Measurements from ENCODE around the gene OSBPL8.
A peak's percentile ranks its signal among the peaks of the same experiment; 100 is the strongest.

The OSBPL8 gene

DNA sequence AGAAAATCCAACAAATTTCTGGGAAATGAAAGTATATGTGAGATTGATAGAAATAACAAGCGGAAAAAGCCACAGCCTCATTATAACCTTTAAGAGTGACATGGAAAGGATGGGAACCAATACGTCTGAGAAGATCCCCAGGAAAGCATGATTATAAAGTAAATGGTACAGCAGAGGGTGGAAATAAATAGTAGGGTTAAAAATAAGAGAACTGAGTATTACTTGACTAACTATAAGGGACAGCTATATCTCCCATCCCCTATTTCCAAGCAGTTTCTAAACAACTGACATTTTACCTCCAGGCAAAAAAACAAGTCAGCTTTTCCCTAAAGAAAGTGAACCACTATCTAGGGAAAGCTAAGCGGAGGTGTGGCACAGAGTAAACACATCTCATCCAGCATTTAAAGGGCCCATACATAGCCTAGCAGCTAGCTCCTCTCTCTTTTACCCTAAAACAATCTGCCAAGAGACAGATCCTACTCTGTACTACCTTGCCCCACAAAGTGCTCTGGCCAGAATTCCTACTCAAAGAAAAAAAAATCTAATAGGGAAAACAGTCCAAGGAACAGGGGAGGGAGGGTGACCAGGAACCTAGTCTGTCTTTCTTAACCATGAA lies 11.2 kb downstream of the OSBPL8 start:
- Mint-ChIP-seq H3K36me3 (peaks cover 9 to 25% of the 10 kb centered on the region in 2 donors), H3K4me1 (peaks cover 43 to 77% of the 10 kb centered on the region in 2 donors), H3K4me3 (no peak overlapping the region), H3K27me3 (no peaks in the 10 kb centered on the region), H3K27ac (no peak overlapping the region), H3K9me3 (peaks cover 2 to 3% of the 10 kb centered on the region in 2 donors)
- DNase-seq (no peak), ATAC-seq (replicated peaks) (no peak)

- H3K9me3 Mint-ChIP-seq: peaks cover 2 to 3% of the 10 kb centered on the region in 2 donors
- DNase-seq (no peak), ATAC-seq (replicated peaks) (no peak)
- peaks cover 42 to 77% of the 10 kb centered on the region in 2 donors for H3K4me1 Mint-ChIP-seq
- H3K27ac Mint-ChIP-seq: no peak overlapping the region
- peaks cover 13 to 28% of the 10 kb centered on the region in 2 donors for H3K36me3 Mint-ChIP-seq
- no peak overlapping the region for H3K4me3 Mint-ChIP-seq
- H3K27me3 Mint-ChIP-seq: no peaks in the 10 kb centered on the region
Measured at GRCh38 chr12:76547526-76547925, 12.0 kb downstream of the OSBPL8 start.

GRCh38 chr12:76546889-76547288 lies 12.7 kb downstream of the OSBPL8 start:
- Mint-ChIP-seq H3K27me3 (no peaks in the 10 kb centered on the region), H3K4me1 (peaks cover 42 to 76% of the 10 kb centered on the region in 2 donors), H3K27ac (no peak overlapping the region), H3K9me3 (peaks cover 2 to 7% of the 10 kb centered on the region in 2 donors), H3K36me3 (peaks cover 15 to 34% of the 10 kb centered on the region in 2 donors), H3K4me3 (no peak overlapping the region)
- DNase-seq: no peak
- no peak for ATAC-seq (replicated peaks)

GRCh38 chr12:76545486-76545885 lies 14.1 kb downstream of the OSBPL8 start:
- H3K4me1 Mint-ChIP-seq: peaks cover 37 to 61% of the 10 kb centered on the region in 2 donors
- ATAC-seq (replicated peaks): no peak

DNA sequence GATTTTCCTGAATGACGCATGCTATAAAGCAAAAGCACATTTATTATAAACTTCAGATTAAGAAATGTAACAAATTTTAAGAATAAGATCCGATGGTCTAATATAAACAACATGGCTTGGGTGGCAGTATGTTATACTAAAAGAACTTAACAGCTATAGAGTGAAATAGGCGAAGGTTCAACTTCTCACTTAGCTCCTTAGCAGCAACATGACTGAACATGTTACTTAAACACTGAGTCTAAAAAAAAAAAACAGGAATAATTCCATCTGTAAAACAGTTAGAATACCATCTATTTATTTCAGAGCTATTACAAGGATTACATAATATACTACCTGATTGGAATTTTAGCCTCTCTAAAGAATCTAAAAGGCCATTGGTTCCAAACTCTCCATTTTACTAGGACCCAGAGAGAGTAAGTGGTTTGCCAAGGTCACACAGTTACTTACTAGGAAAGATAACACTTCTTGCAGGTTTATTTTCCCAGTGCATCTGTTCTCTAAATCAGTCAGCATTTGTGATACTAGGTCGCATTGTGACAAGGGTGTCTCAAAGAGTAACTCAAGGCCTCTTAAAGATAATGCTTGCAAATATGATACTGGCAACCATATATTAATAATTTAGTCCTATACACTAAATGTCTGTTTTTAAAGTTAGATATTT lies 14.8 kb downstream of the OSBPL8 start:
- Mint-ChIP-seq H3K9me3 (peaks cover 1 to 7% of the 10 kb centered on the region in 2 donors), H3K36me3 (peaks cover 14 to 27% of the 10 kb centered on the region in 2 donors)

More at GRCh38 chr12:76545486-76545885, 14.1 kb downstream of the OSBPL8 start:
- Mint-ChIP-seq H3K27me3 (no peaks in the 10 kb centered on the region), H3K4me3 (no peak overlapping the region), H3K27ac (no peak overlapping the region), H3K9me3 (peaks cover 2 to 7% of the 10 kb centered on the region in 2 donors), H3K36me3 (peaks cover 15 to 34% of the 10 kb centered on the region in 2 donors)
- DNase-seq: no peak

DNA sequence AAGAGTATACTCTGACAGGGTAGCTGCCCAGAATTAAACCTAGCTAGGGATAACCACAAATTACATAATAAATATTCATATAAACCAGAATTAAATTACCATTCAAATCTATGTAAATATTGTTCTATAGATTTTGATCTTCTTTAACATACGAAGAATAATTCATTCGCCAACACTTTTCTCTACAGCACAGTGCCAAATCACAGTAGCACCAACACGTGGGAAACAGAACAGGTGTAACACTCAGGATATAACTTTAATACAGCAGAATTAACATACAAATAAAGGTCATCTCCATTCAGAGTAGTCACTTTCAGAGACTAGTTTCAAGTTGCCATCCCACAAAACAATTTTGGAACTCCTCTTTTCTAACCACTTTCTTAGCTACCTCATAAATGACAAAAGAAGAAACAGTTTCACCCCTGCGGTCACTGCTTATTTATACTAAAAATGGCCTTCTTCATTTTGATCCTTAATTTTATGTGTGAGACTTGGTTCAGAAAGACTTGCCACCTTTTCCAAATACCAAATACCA lies 15.7 kb downstream of the OSBPL8 start:
- Mint-ChIP-seq H3K27me3 (no peaks in the 10 kb centered on the region), H3K4me1 (peaks cover 32 to 54% of the 10 kb centered on the region in 2 donors), H3K27ac (no peak overlapping the region), H3K4me3 (no peak overlapping the region), H3K36me3 (peaks cover 9 to 22% of the 10 kb centered on the region in 2 donors), H3K9me3 (peaks cover 0 to 7% of the 10 kb centered on the region in 2 donors)
- DNase-seq: no peak
- no peak for ATAC-seq (replicated peaks)

More for the DNA sequence above, 14.8 kb downstream of the OSBPL8 start:
- Mint-ChIP-seq H3K4me1 (peaks cover 35 to 60% of the 10 kb centered on the region in 2 donors), H3K4me3 (no peak overlapping the region), H3K27ac (no peak overlapping the region), H3K27me3 (no peaks in the 10 kb centered on the region)
- ATAC-seq (replicated peaks): no peak
- DNase-seq: no peak

GRCh38 chr12:76542908-76543307 lies 16.7 kb downstream of the OSBPL8 start:
- no peak overlapping the region for H3K27ac Mint-ChIP-seq
- H3K36me3 Mint-ChIP-seq: peaks cover 10 to 16% of the 10 kb centered on the region in 2 donors
- no peaks in the 10 kb centered on the region for H3K27me3 Mint-ChIP-seq
- ATAC-seq (replicated peaks) (no peak), DNase-seq (no peak)
- H3K4me1 Mint-ChIP-seq: peaks cover 23 to 45% of the 10 kb centered on the region in 2 donors
- peaks cover 0 to 7% of the 10 kb centered on the region in 2 donors for H3K9me3 Mint-ChIP-seq
- no peak overlapping the region for H3K4me3 Mint-ChIP-seq

GRCh38 chr12:76539727-76540126 lies 19.8 kb downstream of the OSBPL8 start:
- no peaks in the 10 kb centered on the region for H3K27me3 Mint-ChIP-seq
- ATAC-seq (replicated peaks) (no peak), DNase-seq (no peak)
- H3K9me3 Mint-ChIP-seq: peaks cover 2 to 4% of the 10 kb centered on the region in 2 donors
- H3K4me3 Mint-ChIP-seq: no peak overlapping the region
- no peak overlapping the region for H3K27ac Mint-ChIP-seq
- peaks cover 17 to 35% of the 10 kb centered on the region in 2 donors for H3K4me1 Mint-ChIP-seq
- peaks cover 20 to 21% of the 10 kb centered on the region in 2 donors for H3K36me3 Mint-ChIP-seq

- no peak for ATAC-seq (replicated peaks)
- Mint-ChIP-seq H3K4me1 (peaks cover 21 to 35% of the 10 kb centered on the region in 2 donors), H3K36me3 (peaks cover 22 to 30% of the 10 kb centered on the region in 2 donors), H3K27me3 (no peaks in the 10 kb centered on the region), H3K9me3 (peaks cover 2 to 4% of the 10 kb centered on the region in 2 donors), H3K4me3 (no peak overlapping the region), H3K27ac (no peak overlapping the region)
- DNase-seq: no peak
Measured at GRCh38 chr12:76537923-76538322, 21.6 kb downstream of the OSBPL8 start.

- H3K4me3 Mint-ChIP-seq: no peak overlapping the region
- peaks cover 21 to 27% of the 10 kb centered on the region in 2 donors for H3K36me3 Mint-ChIP-seq
- H3K27me3 Mint-ChIP-seq: no peaks in the 10 kb centered on the region
- H3K4me1 Mint-ChIP-seq: peaks cover 13 to 26% of the 10 kb centered on the region in 2 donors
- peaks cover 0 to 2% of the 10 kb centered on the region in 2 donors for H3K9me3 Mint-ChIP-seq
- H3K27ac Mint-ChIP-seq: no peak overlapping the region
- no peak for DNase-seq
- ATAC-seq (replicated peaks): no peak
Measured at GRCh38 chr12:76536546-76536945, 23.0 kb downstream of the OSBPL8 start.

GRCh38 chr12:76535170-76535569 lies 24.4 kb downstream of the OSBPL8 start:
- Mint-ChIP-seq H3K4me1 (peaks cover 19 to 38% of the 10 kb centered on the region in 2 donors), H3K27ac (no peak overlapping the region), H3K4me3 (no peak overlapping the region), H3K27me3 (no peaks in the 10 kb centered on the region), H3K36me3 (peaks cover 32 to 40% of the 10 kb centered on the region in 2 donors), H3K9me3 (peaks cover 8 to 11% of the 10 kb centered on the region in 2 donors)
- no peak for ATAC-seq (replicated peaks)
- no peak for DNase-seq

GRCh38 chr12:76533331-76533730 lies 26.2 kb downstream of the OSBPL8 start:
- Mint-ChIP-seq H3K27ac (no peak overlapping the region), H3K36me3 (peaks cover 30 to 48% of the 10 kb centered on the region in 2 donors), H3K9me3 (peaks cover 8 to 11% of the 10 kb centered on the region in 2 donors), H3K4me3 (no peak overlapping the region), H3K27me3 (no peaks in the 10 kb centered on the region), H3K4me1 (peaks cover 22 to 48% of the 10 kb centered on the region in 2 donors)
- no peak for DNase-seq
- ATAC-seq (replicated peaks): no peak

DNA sequence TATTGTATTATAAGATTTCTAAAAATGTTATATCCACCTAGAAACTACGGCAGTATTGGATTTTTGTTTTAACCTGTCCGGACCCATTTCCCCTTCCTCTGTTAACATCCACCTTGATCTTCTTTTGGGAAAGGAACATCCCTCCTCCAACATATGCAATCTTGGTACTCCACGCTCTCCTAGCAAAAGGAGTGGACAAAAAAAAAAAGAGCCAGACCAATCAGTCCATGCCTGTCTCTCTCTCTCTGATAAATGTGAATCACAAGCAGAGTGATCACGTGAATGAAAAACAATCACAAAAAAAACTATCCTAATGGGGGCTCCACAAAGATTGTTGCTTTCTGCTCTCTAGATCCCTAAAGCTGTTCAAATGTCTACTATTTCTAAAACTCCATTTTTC lies 27.1 kb downstream of the OSBPL8 start:
- DNase-seq (no peak), ATAC-seq (replicated peaks) (no peak)
- Mint-ChIP-seq H3K9me3 (peaks cover 8 to 11% of the 10 kb centered on the region in 2 donors), H3K4me1 (peaks cover 22 to 48% of the 10 kb centered on the region in 2 donors), H3K4me3 (no peak overlapping the region), H3K27me3 (no peaks in the 10 kb centered on the region), H3K27ac (no peak overlapping the region), H3K36me3 (peaks cover 31 to 48% of the 10 kb centered on the region in 2 donors)

GRCh38 chr12:76531056-76531455 lies 28.5 kb downstream of the OSBPL8 start:
- H3K9me3 Mint-ChIP-seq: peaks cover 8 to 11% of the 10 kb centered on the region in 2 donors
- H3K27ac Mint-ChIP-seq: peak overlapping the region; percentile 65
- DNase-seq (no peak), ATAC-seq (replicated peaks) (no peak)
- peaks cover 22 to 45% of the 10 kb centered on the region in 2 donors for H3K4me1 Mint-ChIP-seq
- H3K4me3 Mint-ChIP-seq: no peak overlapping the region
- no peaks in the 10 kb centered on the region for H3K27me3 Mint-ChIP-seq
- H3K36me3 Mint-ChIP-seq: peaks cover 28 to 43% of the 10 kb centered on the region in 2 donors

Measured in stimulated activated naive B cell treated with anti-CD40 and anti-IgM and Interleukin-4, amounts not matched to agents 10 μg/mL and 1 μg/mL and 100 μg/mL, for 72 hours (primary cell).